Activated naive CD8-positive, alpha-beta T cell treated with anti-CD3 and anti-CD28 coated beads for 36 hours (primary cell): Measurements from ENCODE around the gene LRRC4B. TPM values are rescaled to one million over a fixed set of nuclear protein-coding genes. Genes with fewer than 3 reads are reported as not detected.
"Not testable (repeated sequence)": the region's sequence is repeated elsewhere in the genome, so short reads cannot be mapped to it uniquely, and the experiment has no call there.

Source experiments
- DNase-seq: peaks from one replicate; pipeline ENCODE4 v3.0.0; 2021
- H3K27ac Mint-ChIP-seq: one replicate; pipeline ENCODE4 v1.8.0; 2022; ENCODE audit warnings: mild to moderate bottlenecking, moderate library complexity, mixed read lengths
- H3K27me3 Mint-ChIP-seq: one replicate; pipeline ENCODE4 v1.8.0; 2022; ENCODE audit warnings: mild to moderate bottlenecking, mixed read lengths
- H3K36me3 Mint-ChIP-seq: one replicate; pipeline ENCODE4 v1.8.0; 2021; ENCODE audit warnings: mild to moderate bottlenecking, mixed read lengths
- H3K4me1 Mint-ChIP-seq: one replicate; pipeline ENCODE4 v1.8.0; 2021; ENCODE audit warnings: mixed read lengths
- H3K4me3 Mint-ChIP-seq: one replicate; pipeline ENCODE4 v1.8.0; 2022; ENCODE audit warnings: mild to moderate bottlenecking, moderate library complexity, mixed read lengths
- H3K9me3 Mint-ChIP-seq: one replicate; pipeline ENCODE4 v1.8.0; 2022; ENCODE audit warnings: mixed read lengths
- total RNA-seq, 2 experiments: library from RNA; stranded (reverse); gene quantifications; one replicate each; pipeline ENCODE4 v1.2.3, GENCODE V29; 2021

Gene LRRC4B
- total RNA-seq, 2 experiments from 2014 or later, result not detected

DNA sequence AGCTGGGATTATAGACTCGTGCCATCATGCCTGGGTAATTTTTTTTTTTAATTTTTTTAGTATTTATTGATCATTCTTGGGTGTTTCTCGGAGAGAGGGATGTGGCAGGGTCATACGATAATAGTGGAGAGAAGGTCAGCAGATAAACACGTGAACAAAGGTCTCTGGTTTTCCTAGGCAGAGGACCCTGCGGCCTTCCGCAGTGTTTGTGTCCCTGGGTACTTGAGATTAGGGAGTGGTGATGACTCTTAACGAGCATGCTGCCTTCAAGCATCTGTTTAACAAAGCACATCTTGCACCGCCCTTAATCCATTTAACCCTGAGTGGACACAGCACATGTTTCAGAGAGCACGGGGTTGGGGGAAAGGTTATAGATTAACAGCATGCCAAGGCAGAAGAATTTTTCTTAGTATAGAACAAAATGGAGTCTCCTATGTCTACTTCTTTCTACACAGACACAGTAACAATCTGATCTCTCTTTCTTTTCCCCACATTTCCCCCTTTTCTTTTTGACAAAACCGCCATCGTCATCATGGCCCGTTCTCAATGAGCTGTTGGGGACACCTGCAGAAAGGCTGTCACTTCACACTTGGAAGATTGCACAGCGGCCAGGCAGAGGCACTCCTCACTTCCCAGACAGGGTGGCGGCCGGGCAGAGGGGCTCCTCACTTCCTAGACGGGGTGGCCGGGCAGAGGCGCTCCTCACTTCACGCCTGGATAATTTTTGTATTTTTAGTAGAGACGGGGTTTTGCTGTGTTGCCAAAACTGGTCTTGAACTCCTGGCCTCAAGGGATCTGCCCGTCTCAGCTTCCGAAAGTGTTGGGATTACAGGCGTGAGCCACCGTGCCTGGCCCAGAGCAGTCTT is 13.8 kb upstream of the LRRC4B start:
- H3K27ac Mint-ChIP-seq, H3K4me3 Mint-ChIP-seq, H3K9me3 Mint-ChIP-seq, DNase-seq, H3K4me1 Mint-ChIP-seq, H3K36me3 Mint-ChIP-seq: not testable (repeated sequence)
- H3K27me3 Mint-ChIP-seq, result peaks cover 21% of the 10 kb centered on the region

GRCh38 chr19:50580970-50581634 is 12.9 kb upstream of the LRRC4B start:
- Mint-ChIP-seq H3K4me3 (no peak overlapping the region), H3K27me3 (peaks cover 25% of the 10 kb centered on the region), H3K4me1 (no peaks in the 10 kb centered on the region), H3K9me3 (no peaks in the 10 kb centered on the region), H3K27ac (no peak overlapping the region), H3K36me3 (no peaks in the 10 kb centered on the region)
- DNase-seq, result no peak

DNA sequence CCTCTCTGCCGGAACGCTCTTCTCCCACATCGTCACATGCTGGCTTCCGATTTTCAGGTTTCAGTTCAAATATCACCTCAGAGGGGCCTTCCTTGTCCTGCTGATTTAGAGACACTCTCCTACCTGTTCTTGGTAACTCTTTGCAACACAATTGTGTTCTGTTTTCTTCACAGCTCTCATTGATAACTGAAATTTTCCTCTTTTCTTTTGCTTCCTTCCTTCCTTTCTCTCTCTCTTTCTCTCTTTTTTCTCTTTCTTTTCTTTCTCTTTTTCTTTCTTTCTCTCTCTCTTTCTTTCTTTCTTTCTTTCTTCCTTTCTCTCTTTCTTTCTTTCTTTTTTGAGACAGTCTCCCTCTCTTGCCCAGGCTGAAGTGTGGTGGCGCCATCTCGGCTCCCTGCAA is 12.0 kb upstream of the LRRC4B start:
- Mint-ChIP-seq H3K4me3 (no peak overlapping the region), H3K36me3 (no peaks in the 10 kb centered on the region), H3K27ac (no peak overlapping the region), H3K9me3 (no peaks in the 10 kb centered on the region), H3K4me1 (no peaks in the 10 kb centered on the region), H3K27me3 (peaks cover 27% of the 10 kb centered on the region)
- no peak for DNase-seq

DNA sequence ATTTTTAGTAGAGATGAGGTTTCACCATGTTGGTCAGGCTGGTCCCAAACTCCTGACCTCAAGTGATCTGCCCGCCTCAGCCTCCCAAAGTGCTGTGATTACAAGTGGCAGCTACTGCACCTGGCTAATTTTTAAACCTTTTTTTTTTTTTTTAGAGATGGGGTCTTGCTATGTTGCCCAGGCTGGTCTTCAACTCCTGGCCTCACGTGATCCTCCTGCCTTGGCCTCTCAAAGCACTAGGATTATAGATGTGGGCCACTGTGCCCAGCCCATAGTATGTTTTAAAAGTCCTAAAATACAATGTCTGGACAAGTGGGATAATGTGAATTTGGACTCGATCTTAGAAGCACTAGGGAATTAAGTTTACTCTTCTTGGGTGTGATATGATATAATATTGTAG is 8.5 kb upstream of the LRRC4B start:
- not testable (repeated sequence) for H3K4me1 Mint-ChIP-seq, H3K9me3 Mint-ChIP-seq, H3K36me3 Mint-ChIP-seq, DNase-seq, H3K27ac Mint-ChIP-seq, H3K4me3 Mint-ChIP-seq
- peaks cover 37% of the 10 kb centered on the region for H3K27me3 Mint-ChIP-seq

- DNase-seq, result no peak
- Mint-ChIP-seq H3K36me3 (no peaks in the 10 kb centered on the region), H3K27ac (no peak overlapping the region), H3K9me3 (no peaks in the 10 kb centered on the region), H3K27me3 (peaks cover 40% of the 10 kb centered on the region), H3K4me1 (no peaks in the 10 kb centered on the region), H3K4me3 (no peak overlapping the region)
These were observed 5.7 kb upstream of the LRRC4B start for GRCh38 chr19:50573741-50574461.

- DNase-seq, result no peak
- Mint-ChIP-seq H3K27ac (no peak overlapping the region), H3K4me3 (no peak overlapping the region), H3K27me3 (peaks cover 46% of the 10 kb centered on the region), H3K4me1 (peaks cover 6% of the 10 kb centered on the region), H3K36me3 (no peaks in the 10 kb centered on the region), H3K9me3 (no peaks in the 10 kb centered on the region)
These were observed 2.8 kb upstream of the LRRC4B start for GRCh38 chr19:50570997-50571396.

DNA sequence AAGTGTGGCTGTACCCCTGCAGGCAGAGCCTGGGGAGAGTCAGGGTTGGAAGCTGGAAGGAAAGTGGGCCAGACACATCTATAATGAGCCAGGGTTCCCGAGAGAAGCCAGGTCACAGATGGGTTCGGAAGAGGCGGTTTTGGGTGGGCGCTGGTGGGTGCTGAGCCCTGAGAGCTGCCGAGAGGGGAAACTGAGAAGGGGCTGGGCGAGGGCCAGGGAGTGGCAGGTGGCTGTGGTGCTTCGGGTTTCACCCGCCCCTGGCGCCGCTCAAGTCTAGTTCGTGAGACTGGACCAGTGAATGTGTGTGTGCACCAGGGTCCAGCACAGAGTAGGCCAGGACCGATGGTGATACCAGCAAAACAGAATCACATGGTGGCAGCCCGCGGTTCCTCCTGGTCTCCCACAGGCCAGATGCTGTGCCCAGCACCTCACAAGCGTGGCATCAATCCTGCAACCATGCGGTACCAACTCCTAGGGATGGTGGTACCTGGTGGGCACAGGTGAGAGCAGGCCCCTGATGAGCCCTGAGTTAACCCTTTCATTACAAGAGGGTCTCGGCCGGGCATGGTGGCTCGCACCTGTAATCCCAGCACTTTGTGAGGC is 1.8 kb upstream of the LRRC4B start:
- Mint-ChIP-seq H3K27ac (no peak overlapping the region), H3K9me3 (no peaks in the 10 kb centered on the region), H3K4me1 (peaks cover 16% of the 10 kb centered on the region), H3K36me3 (no peaks in the 10 kb centered on the region), H3K27me3 (peaks cover 55% of the 10 kb centered on the region), H3K4me3 (no peak overlapping the region)
- DNase-seq, result no peak

GRCh38 chr19:50568728-50569698 is 778 bp upstream of the LRRC4B start:
- Mint-ChIP-seq H3K9me3 (no peaks in the 10 kb centered on the region), H3K27ac (no peak overlapping the region), H3K4me1 (peaks cover 17% of the 10 kb centered on the region), H3K4me3 (no peak overlapping the region), H3K27me3 (peaks cover 57% of the 10 kb centered on the region), H3K36me3 (no peaks in the 10 kb centered on the region)
- DNase-seq, result no peak

GRCh38 chr19:50567052-50567841 is 988 bp downstream of the LRRC4B start:
- Mint-ChIP-seq H3K4me1 (peaks cover 17% of the 10 kb centered on the region), H3K9me3 (no peaks in the 10 kb centered on the region), H3K36me3 (no peaks in the 10 kb centered on the region), H3K4me3 (no peak overlapping the region), H3K27ac (no peak overlapping the region), H3K27me3 (peaks cover 73% of the 10 kb centered on the region)
- no peak for DNase-seq

DNA sequence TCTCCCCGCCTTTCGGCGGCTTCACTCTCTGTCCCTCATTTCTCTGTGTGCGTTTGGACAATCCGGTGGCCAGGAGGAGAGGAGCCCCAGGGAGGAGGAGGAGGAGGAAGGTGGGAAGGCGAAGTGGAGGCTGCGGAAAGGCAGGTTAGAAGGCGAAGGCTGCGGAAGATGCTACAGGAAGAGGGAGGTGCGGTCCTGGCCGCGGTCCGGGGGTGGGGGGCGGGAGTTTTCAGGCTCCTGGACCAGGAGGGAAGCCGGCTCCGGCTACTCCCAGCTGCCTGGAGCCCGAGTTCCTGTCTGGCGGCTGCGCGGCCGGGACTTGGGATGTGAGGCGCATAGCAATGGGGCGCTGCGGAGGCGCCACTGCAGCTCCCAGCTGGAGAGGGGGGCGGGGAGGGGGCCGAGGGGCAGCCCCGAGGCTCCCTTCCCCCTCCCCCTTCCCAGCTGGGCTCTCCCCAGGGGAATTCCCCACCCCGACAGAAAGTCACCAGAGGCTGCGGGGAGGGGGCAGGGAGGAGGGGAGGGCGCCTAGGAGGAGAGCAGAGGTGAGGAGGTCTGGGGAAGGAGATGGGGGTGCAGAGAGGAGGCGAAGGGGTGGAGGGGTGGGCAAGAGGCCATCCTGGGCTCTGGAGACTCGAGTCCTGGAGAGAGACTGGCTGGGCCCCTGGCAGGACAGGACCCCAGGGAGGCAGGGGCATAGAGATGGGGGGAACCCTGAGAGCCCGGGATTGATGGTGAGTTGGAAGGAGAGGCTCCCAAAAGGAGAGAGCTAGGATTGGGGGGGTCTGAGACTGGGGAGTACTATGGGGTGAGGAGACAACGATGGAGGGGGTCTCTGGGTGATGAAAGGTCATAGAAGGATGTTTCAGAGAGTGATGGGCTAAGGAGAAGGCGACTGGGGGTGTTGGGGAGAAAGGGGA is 2.0 kb downstream of the LRRC4B start:
- DNase-seq, result peak; percentile 33
- Mint-ChIP-seq H3K27ac (no peak overlapping the region), H3K27me3 (peaks cover 76% of the 10 kb centered on the region), H3K4me1 (peaks cover 17% of the 10 kb centered on the region), H3K9me3 (no peaks in the 10 kb centered on the region), H3K36me3 (no peaks in the 10 kb centered on the region), H3K4me3 (peak overlapping the region; percentile 65)

- no peaks in the 10 kb centered on the region for H3K36me3 Mint-ChIP-seq
- no peak overlapping the region for H3K27ac Mint-ChIP-seq
- peaks cover 69% of the 10 kb centered on the region for H3K27me3 Mint-ChIP-seq
- no peak overlapping the region for H3K4me3 Mint-ChIP-seq
- peaks cover 17% of the 10 kb centered on the region for H3K4me1 Mint-ChIP-seq
- H3K9me3 Mint-ChIP-seq, result no peaks in the 10 kb centered on the region
- no peak for DNase-seq
These were observed 3.8 kb downstream of the LRRC4B start for GRCh38 chr19:50564229-50565105.

DNA sequence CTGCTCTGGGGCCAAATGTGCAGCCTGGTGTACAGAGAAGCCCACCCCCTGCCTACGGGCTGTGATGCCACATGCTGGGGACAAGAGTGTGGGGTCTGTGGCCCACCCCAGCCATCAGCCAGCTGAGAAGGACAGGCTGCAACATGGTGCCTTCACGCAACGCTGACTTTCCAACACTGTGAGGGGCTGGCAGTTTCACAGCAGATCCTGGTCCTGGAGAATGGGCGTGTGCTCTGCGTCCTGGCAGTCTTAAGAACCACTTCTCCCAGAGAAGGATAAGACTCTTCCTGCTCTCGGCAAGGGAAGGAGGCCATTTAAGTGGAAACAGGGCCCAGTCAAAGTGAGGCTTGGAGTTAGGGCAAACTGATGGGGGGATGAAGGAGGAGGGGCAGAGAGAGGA is 4.6 kb downstream of the LRRC4B start:
- Mint-ChIP-seq H3K9me3 (no peaks in the 10 kb centered on the region), H3K27ac (no peak overlapping the region), H3K4me3 (no peak overlapping the region), H3K4me1 (peaks cover 17% of the 10 kb centered on the region), H3K36me3 (no peaks in the 10 kb centered on the region), H3K27me3 (peaks cover 62% of the 10 kb centered on the region)
- DNase-seq, result no peak
